Gastroesophageal sphincter (tissue), 3 donors: Measurements from ENCODE around the gene ASIC1.

ENCODE experiments used
- POLR2A ChIP-seq, 2 donors: fragments of 450-650 bp; IDR thresholded peaks; one replicate each; pipeline ENCODE4 v1.6.1; 2017; ENCODE audit warnings: antibody characterized with exemption in 2 of 2, mild to moderate bottlenecking in 2 of 2, moderate library complexity in 1 of 2
- POLR2AphosphoS5 ChIP-seq: sonication (generic); formaldehyde crosslinking; IDR thresholded peaks from one replicate; pipeline ENCODE4 v1.6.1; 2017; ENCODE audit warnings: antibody characterized with exemption
- TF ChIP-seq, protein P1 (sequence below), 4 experiments: fragments of 200-600 bp in 2 of 4; fragments of 450-650 bp in 2 of 4; sonication (generic) in 1 of 4; IDR thresholded peaks; one replicate each; pipeline ENCODE4 v1.5.1; 2017 to 2019; ENCODE audit warnings: antibody characterized with exemption in 4 of 4, mild to moderate bottlenecking in 2 of 4, moderate library complexity in 2 of 4

DNA sequence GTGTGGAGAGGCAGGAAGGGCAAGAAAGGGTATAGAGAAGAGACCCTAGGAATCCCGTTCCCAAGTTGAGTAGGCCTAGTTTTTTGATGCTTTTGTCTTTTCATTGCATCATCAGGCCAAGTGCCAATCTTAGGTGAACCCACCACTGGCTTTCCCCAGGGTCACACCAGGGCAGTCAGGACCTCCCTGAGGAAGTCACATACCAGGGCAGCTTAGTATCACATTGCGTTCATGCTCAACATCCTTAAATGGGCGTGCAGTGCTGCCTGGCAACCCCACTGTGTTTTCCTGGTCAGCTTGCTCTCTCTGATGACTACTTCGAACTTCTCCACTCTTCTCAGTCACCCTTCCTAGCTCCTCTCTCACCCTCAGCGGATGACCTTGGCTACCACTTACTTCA is 9.0 kb downstream of the ASIC1 start:
- TF ChIP-seq POLR2A (IDR thresholded peaks at IDR 0.05) (no peak), POLR2AphosphoS5 (no peak)
- TF ChIP-seq, protein P1, sequence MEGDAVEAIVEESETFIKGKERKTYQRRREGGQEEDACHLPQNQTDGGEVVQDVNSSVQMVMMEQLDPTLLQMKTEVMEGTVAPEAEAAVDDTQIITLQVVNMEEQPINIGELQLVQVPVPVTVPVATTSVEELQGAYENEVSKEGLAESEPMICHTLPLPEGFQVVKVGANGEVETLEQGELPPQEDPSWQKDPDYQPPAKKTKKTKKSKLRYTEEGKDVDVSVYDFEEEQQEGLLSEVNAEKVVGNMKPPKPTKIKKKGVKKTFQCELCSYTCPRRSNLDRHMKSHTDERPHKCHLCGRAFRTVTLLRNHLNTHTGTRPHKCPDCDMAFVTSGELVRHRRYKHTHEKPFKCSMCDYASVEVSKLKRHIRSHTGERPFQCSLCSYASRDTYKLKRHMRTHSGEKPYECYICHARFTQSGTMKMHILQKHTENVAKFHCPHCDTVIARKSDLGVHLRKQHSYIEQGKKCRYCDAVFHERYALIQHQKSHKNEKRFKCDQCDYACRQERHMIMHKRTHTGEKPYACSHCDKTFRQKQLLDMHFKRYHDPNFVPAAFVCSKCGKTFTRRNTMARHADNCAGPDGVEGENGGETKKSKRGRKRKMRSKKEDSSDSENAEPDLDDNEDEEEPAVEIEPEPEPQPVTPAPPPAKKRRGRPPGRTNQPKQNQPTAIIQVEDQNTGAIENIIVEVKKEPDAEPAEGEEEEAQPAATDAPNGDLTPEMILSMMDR (IDR thresholded peaks at IDR 0.05): no peak
